NT2/D1 (cell line): Measurements from ENCODE around the gene PTPN22.

Experiments
- DNase-seq: peaks from one replicate; pipeline ENCODE4 v3.0.0-alpha.2; 2011; ENCODE audit warnings: low read depth, low spot score
- H3K27me3 ChIP-seq: 2 replicates; pipeline ENCODE4 v1.6.0; 2011; ENCODE audit warnings: mild to moderate bottlenecking; ENCODE audit not compliant: insufficient read length, insufficient read depth
- H3K36me3 ChIP-seq: 2 replicates; pipeline ENCODE4 v1.6.1; 2011; ENCODE audit warnings: mild to moderate bottlenecking, low read length, mixed read lengths; ENCODE audit not compliant: insufficient read depth, insufficient read length
- H3K4me1 ChIP-seq: 2 replicates; pipeline ENCODE4 v1.5.1; 2011; ENCODE audit not compliant: insufficient read depth, insufficient read length
- H3K4me3 ChIP-seq: 2 replicates; pipeline ENCODE4 v1.5.1; 2011; ENCODE audit warnings: low read depth; ENCODE audit not compliant: insufficient read length
- H3K9ac ChIP-seq: 2 replicates; pipeline ENCODE4 v1.6.0; 2011; ENCODE audit warnings: low read depth; ENCODE audit not compliant: insufficient read length
- H3K9me3 ChIP-seq: 2 replicates; pipeline ENCODE4 v1.5.1; 2011; ENCODE audit warnings: mild to moderate bottlenecking, low read length; ENCODE audit not compliant: insufficient read depth
- SUZ12 ChIP-seq: IDR thresholded peaks from 2 replicates; pipeline ENCODE4 v1.6.1; 2011; ENCODE audit not compliant: insufficient read length, insufficient read depth; ENCODE audit errors: extremely low read depth
- YY1 ChIP-seq: IDR thresholded peaks from 2 replicates; pipeline ENCODE4 v1.6.1; 2011; ENCODE audit not compliant: insufficient read length, insufficient read depth
- ZNF274 ChIP-seq: IDR thresholded peaks from 2 replicates; pipeline ENCODE4 v1.6.1; 2011; ENCODE audit warnings: mild to moderate bottlenecking, low read depth, low read length

PTPN22 gene

GRCh38 chr1:113836534-113836933 is 35.0 kb downstream of the PTPN22 start:
- no peaks in the 10 kb centered on the region for H3K9me3 ChIP-seq
- H3K4me3 ChIP-seq: no peak overlapping the region
- TF ChIP-seq SUZ12: no peak
- TF ChIP-seq YY1: no peak
- no peak overlapping the region for H3K9ac ChIP-seq
- no peaks in the 10 kb centered on the region for H3K4me1 ChIP-seq
- H3K36me3 ChIP-seq: no peaks in the 10 kb centered on the region
- H3K27me3 ChIP-seq: no peaks in the 10 kb centered on the region
- no peak for DNase-seq

- Histone ChIP-seq H3K27me3 (no peaks in the 10 kb centered on the region), H3K4me3 (no peak overlapping the region), H3K9me3 (no peaks in the 10 kb centered on the region), H3K36me3 (no peaks in the 10 kb centered on the region), H3K4me1 (no peaks in the 10 kb centered on the region), H3K9ac (no peak overlapping the region)
- no peak for DNase-seq
- TF ChIP-seq ZNF274 (no peak), SUZ12 (no peak), YY1 (no peak)
These were observed 35.7 kb downstream of the PTPN22 start for GRCh38 chr1:113835686-113836290.

GRCh38 chr1:113834716-113835115 is 36.8 kb downstream of the PTPN22 start:
- TF ChIP-seq ZNF274 (no peak), YY1 (no peak), SUZ12 (no peak)
- DNase-seq: no peak
- Histone ChIP-seq H3K36me3 (no peaks in the 10 kb centered on the region), H3K9ac (no peak overlapping the region), H3K4me3 (no peak overlapping the region), H3K27me3 (no peaks in the 10 kb centered on the region), H3K9me3 (no peaks in the 10 kb centered on the region), H3K4me1 (no peaks in the 10 kb centered on the region)

GRCh38 chr1:113830039-113830438 is 41.5 kb downstream of the PTPN22 start:
- Histone ChIP-seq H3K4me3 (no peak overlapping the region), H3K9ac (no peak overlapping the region), H3K9me3 (no peaks in the 10 kb centered on the region), H3K27me3 (no peaks in the 10 kb centered on the region), H3K36me3 (no peaks in the 10 kb centered on the region), H3K4me1 (no peaks in the 10 kb centered on the region)
- TF ChIP-seq SUZ12 (no peak), YY1 (no peak), ZNF274 (no peak)
- no peak for DNase-seq

GRCh38 chr1:113821916-113822315 is 49.6 kb downstream of the PTPN22 start:
- Histone ChIP-seq H3K9me3 (no peaks in the 10 kb centered on the region), H3K27me3 (no peaks in the 10 kb centered on the region), H3K4me1 (no peaks in the 10 kb centered on the region), H3K4me3 (no peak overlapping the region), H3K9ac (no peak overlapping the region), H3K36me3 (no peaks in the 10 kb centered on the region)
- TF ChIP-seq SUZ12 (no peak), ZNF274 (no peak), YY1 (no peak)
- DNase-seq: no peak

- no peak overlapping the region for H3K4me3 ChIP-seq
- no peaks in the 10 kb centered on the region for H3K27me3 ChIP-seq
- no peak for DNase-seq
- H3K36me3 ChIP-seq: no peaks in the 10 kb centered on the region
- H3K9ac ChIP-seq: no peak overlapping the region
- TF ChIP-seq SUZ12 (no peak), YY1 (no peak), ZNF274 (no peak)
- H3K9me3 ChIP-seq: no peaks in the 10 kb centered on the region
- H3K4me1 ChIP-seq: no peaks in the 10 kb centered on the region
These were observed 52.9 kb downstream of the PTPN22 start for GRCh38 chr1:113818578-113818977.

- TF ChIP-seq ZNF274 (no peak), YY1 (no peak), SUZ12 (no peak)
- no peaks in the 10 kb centered on the region for H3K4me1 ChIP-seq
- no peak overlapping the region for H3K9ac ChIP-seq
- no peak overlapping the region for H3K4me3 ChIP-seq
- H3K9me3 ChIP-seq: no peaks in the 10 kb centered on the region
- H3K36me3 ChIP-seq: no peaks in the 10 kb centered on the region
- no peak for DNase-seq
- no peaks in the 10 kb centered on the region for H3K27me3 ChIP-seq
These were observed 58.3 kb downstream of the PTPN22 start for GRCh38 chr1:113813218-113813617.
